SJCRH30 (cell line): ENCODE results near the gene MEIS3. TPM values are rescaled to one million over a fixed set of nuclear protein-coding genes. Genes with fewer than 3 reads are reported as not detected.
A peak's percentile ranks its signal among the peaks of the same experiment; 100 is the strongest.
"Not testable (repeated sequence)": the region's sequence is repeated elsewhere in the genome, so short reads cannot be mapped to it uniquely, and the experiment has no call there.

ENCODE experiments used
- DNase-seq, 2 experiments: peaks; one replicate each; pipeline ENCODE4 v3.0.0-alpha.2; 2015 to 2020
- H3K27ac ChIP-seq: fragments of 250-450 bp; sonication (Bioruptor Pico); 2 replicates; pipeline ENCODE4 v1.5.1; 2020; ENCODE audit warnings: mild to moderate bottlenecking, moderate library complexity
- H3K27me3 ChIP-seq: fragments of 250-450 bp; sonication (Bioruptor Pico); 2 replicates; pipeline ENCODE4 v1.5.1; 2020; ENCODE audit warnings: mild to moderate bottlenecking, moderate library complexity
- H3K36me3 ChIP-seq: fragments of 250-450 bp; sonication (Bioruptor Pico); 2 replicates; pipeline ENCODE4 v1.5.1; 2020; ENCODE audit warnings: mild to moderate bottlenecking, moderate library complexity
- H3K4me1 ChIP-seq: fragments of 250-450 bp; sonication (Bioruptor Pico); 2 replicates; pipeline ENCODE4 v1.5.1; 2020; ENCODE audit warnings: mild to moderate bottlenecking, moderate library complexity
- H3K4me3 ChIP-seq: fragments of 250-450 bp; sonication (Bioruptor Pico); 2 replicates; pipeline ENCODE4 v1.5.1; 2020; ENCODE audit warnings: mild to moderate bottlenecking, moderate library complexity
- H3K9me3 ChIP-seq: fragments of 250-450 bp; sonication (Bioruptor Pico); replicated peaks from 2 replicates; pipeline ENCODE4 v1.5.1; 2020; ENCODE audit warnings: mild to moderate bottlenecking, moderate library complexity
- total RNA-seq: library from RNA; depleted of rRNA; stranded (reverse); fragments of >200 nt; shearing (Covaris generic); gene quantifications from 2 replicates; pipeline ENCODE4 v1.2.3, GENCODE V29; 2014

The MEIS3 gene
- total RNA-seq, 1 experiment from 2014 or later, result 15.9 TPM

DNA sequence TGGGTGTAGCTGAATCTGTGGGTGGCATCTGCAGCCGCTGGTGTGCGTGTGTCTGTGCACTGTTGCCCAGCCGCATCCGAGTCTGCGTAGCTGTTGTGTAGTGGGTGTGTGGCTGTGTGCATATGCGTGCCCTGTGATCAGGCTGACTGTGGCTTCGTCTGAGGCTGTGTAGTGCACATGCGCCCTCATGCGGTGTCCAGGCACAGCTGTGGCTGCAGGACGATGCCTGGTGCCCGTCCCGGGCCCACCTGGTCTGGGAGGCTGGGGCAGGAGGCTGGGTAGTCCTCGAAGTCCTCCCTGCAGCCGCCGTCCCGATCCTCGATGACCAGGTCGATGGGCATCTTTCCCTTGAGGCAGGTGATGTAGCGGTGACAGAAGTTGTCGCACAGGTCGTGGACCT, 4.9 kb downstream of the MEIS3 start:
- H3K4me3 ChIP-seq, result no peak overlapping the region
- no peak overlapping the region for H3K27ac ChIP-seq
- no peak for DNase-seq
- H3K36me3 ChIP-seq, result no peaks in the 10 kb centered on the region
- H3K4me1 ChIP-seq, result 0 out of 2 replicates have a peak, but pooled peaks cover 2% of the 10 kb centered on the region
- H3K27me3 ChIP-seq, result no peaks in the 10 kb centered on the region
- H3K9me3 ChIP-seq, result no peaks in the 10 kb centered on the region

GRCh38 chr19:47413941-47414340, 5.4 kb downstream of the MEIS3 start:
- no peak for DNase-seq

GRCh38 chr19:47411696-47412095, 7.6 kb downstream of the MEIS3 start:
- not testable (repeated sequence) for H3K27ac ChIP-seq, DNase-seq, H3K4me1 ChIP-seq, H3K27me3 ChIP-seq, H3K36me3 ChIP-seq, H3K9me3 ChIP-seq, H3K4me3 ChIP-seq

More at GRCh38 chr19:47413941-47414340, 5.4 kb downstream of the MEIS3 start:
- Histone ChIP-seq H3K4me3 (no peak overlapping the region), H3K27ac (no peak overlapping the region), H3K9me3 (no peaks in the 10 kb centered on the region), H3K36me3 (no peaks in the 10 kb centered on the region), H3K27me3 (no peaks in the 10 kb centered on the region), H3K4me1 (0 out of 2 replicates have a peak, but pooled peaks cover 2% of the 10 kb centered on the region)

GRCh38 chr19:47411101-47411500, 8.2 kb downstream of the MEIS3 start:
- no peak overlapping the region for H3K4me3 ChIP-seq
- H3K27ac ChIP-seq, result no peak overlapping the region
- no peaks in the 10 kb centered on the region for H3K36me3 ChIP-seq
- H3K4me1 ChIP-seq, result no peaks in the 10 kb centered on the region
- no peak for DNase-seq
- no peaks in the 10 kb centered on the region for H3K9me3 ChIP-seq
- no peaks in the 10 kb centered on the region for H3K27me3 ChIP-seq

DNA sequence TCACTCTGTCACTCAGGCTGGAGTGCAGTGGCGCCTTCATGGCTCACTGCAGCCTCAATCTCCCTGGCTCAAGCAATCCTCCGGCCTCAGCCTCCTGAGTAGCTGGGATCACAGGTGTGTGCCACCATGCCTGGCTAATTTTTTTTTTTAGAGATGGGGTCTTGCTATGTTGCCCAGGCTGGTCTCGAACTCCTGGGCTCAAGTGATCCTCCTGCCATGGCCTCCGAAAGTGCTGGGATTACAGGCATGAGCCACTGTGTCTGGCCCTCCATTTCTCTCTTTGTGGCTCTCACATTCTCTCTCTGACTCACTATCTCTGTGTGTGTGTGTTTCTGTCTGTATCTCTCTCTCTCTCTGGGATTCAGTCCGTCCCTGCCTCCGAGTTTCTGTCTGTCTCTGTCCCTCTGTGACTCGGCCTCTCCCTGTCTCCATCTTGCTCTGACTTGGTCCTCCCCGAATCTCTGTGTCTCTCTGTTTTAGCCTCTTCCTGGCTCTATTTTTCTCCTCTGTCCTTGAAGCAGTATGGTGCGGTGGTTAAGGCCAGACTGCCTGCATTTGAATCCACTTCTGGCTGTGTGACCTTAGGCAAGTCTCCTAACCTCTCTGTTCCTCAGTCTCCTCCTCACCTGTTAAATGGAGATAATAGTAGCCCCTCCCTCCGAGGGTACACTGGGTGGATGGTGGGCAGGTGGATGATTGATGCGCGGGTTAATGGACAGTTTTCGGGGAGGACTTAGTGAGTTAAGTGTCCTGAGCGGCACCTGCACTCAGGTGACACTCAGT, 11.0 kb downstream of the MEIS3 start:
- Histone ChIP-seq H3K27me3 (no peaks in the 10 kb centered on the region), H3K36me3 (no peaks in the 10 kb centered on the region), H3K4me1 (no peaks in the 10 kb centered on the region), H3K9me3 (no peaks in the 10 kb centered on the region), H3K27ac (no peak overlapping the region), H3K4me3 (no peak overlapping the region)
- DNase-seq, result no peak

GRCh38 chr19:47407417-47407774, 11.9 kb downstream of the MEIS3 start:
- H3K4me1 ChIP-seq, result no peaks in the 10 kb centered on the region

DNA sequence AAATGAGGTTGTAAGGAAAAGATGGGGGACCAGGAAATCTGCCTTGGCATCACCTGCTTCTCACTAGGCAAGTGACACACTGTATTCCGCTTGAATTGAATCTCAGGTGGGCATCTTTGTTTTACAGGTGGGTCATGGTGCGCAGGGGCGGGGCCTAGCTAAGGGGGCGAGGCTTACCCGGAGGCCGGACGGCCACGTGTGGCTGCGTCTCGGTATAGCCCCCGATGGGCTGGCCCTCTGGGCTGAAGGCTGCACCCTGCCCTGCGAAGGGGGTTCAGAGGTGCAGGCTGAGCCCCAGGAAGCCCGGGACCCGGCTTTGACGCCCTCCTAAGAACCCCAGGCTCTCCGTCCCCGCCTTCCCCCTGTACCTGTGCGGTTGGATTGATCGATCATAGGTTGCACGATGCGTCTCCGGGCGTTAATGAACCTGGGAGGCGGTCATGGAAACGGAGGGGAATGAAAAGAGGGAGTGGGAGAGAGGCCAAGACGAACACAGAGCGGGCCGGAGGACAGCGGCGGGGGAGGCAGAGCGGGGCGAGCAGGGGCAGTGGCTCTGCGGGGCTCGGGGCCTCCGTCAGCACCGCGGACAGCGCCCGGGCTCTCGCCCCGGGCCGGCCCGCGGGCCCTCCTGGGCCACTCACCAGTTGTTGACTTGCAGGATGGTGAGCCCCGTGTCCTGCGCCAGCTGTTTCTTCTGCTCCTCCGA, 12.5 kb downstream of the MEIS3 start:
- H3K27me3 ChIP-seq, result no peaks in the 10 kb centered on the region
- DNase-seq, result peak; percentile 53 to 59
- no peaks in the 10 kb centered on the region for H3K4me1 ChIP-seq
- no peak overlapping the region for H3K4me3 ChIP-seq
- H3K36me3 ChIP-seq, result no peaks in the 10 kb centered on the region
- H3K9me3 ChIP-seq, result no peaks in the 10 kb centered on the region
- H3K27ac ChIP-seq, result no peak overlapping the region

More at GRCh38 chr19:47407417-47407774, 11.9 kb downstream of the MEIS3 start:
- no peak for DNase-seq
- no peak overlapping the region for H3K4me3 ChIP-seq
- H3K9me3 ChIP-seq, result no peaks in the 10 kb centered on the region
- no peak overlapping the region for H3K27ac ChIP-seq
- H3K27me3 ChIP-seq, result no peaks in the 10 kb centered on the region
- H3K36me3 ChIP-seq, result no peaks in the 10 kb centered on the region

- no peak overlapping the region for H3K27ac ChIP-seq
- DNase-seq, result no peak
- H3K4me3 ChIP-seq, result no peak overlapping the region
- no peaks in the 10 kb centered on the region for H3K9me3 ChIP-seq
- no peaks in the 10 kb centered on the region for H3K27me3 ChIP-seq
- no peaks in the 10 kb centered on the region for H3K36me3 ChIP-seq
- no peaks in the 10 kb centered on the region for H3K4me1 ChIP-seq
Measured at GRCh38 chr19:47405854-47406417, 13.4 kb downstream of the MEIS3 start.

- no peak for DNase-seq
- no peaks in the 10 kb centered on the region for H3K27me3 ChIP-seq
Measured at GRCh38 chr19:47405197-47405550, 14.2 kb downstream of the MEIS3 start.

DNA sequence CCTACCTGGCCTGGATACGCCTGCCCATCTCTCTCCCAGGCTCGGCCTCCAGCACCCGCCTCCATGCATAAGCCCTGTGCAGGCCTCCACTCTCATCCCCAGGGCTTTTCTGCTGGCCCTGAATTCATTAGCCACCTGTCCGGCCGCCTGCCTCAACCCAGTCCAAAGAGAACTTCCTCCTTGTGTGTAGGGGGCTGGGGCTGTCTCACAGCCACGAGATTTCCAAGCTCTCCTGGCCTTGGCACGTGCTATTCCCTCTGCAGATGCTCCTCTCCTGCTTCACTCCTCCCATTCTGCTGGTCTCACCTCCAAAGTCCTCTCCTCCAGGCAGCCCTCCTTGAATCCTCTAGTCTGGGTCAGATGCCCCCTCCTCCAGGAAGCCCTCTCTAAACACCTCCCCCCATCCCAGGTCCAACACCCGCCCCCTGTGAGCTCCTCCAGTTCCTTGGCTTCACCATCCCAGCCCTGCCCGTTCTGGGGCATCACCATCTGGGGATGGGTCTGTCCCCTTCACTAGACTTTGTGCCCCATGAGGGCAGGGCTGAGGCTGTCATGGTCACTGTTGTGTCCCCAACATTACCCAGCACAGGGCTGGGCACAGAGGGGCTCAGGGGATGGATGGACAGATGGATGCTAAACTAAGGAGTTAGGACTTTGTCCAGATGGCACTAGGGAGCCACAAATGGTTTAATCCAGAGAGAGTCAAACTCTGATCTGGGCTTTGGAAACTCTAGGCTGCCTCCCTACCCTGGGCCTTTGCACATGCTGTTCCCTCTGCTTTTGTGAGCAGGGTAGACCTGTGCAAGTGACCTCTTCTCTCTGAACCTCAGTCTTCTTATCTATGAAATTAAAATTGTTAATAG, 14.8 kb downstream of the MEIS3 start:
- H3K4me3 ChIP-seq, result no peak overlapping the region
- no peaks in the 10 kb centered on the region for H3K27me3 ChIP-seq

More at GRCh38 chr19:47405197-47405550, 14.2 kb downstream of the MEIS3 start:
- H3K9me3 ChIP-seq, result no peaks in the 10 kb centered on the region
- H3K4me1 ChIP-seq, result no peaks in the 10 kb centered on the region
- no peak overlapping the region for H3K27ac ChIP-seq
- no peak overlapping the region for H3K4me3 ChIP-seq
- no peaks in the 10 kb centered on the region for H3K36me3 ChIP-seq

GRCh38 chr19:47402504-47402903, 16.8 kb downstream of the MEIS3 start:
- DNase-seq, result no peak
- Histone ChIP-seq H3K27ac (no peak overlapping the region), H3K9me3 (no peaks in the 10 kb centered on the region), H3K27me3 (no peaks in the 10 kb centered on the region), H3K36me3 (no peaks in the 10 kb centered on the region), H3K4me1 (no peaks in the 10 kb centered on the region), H3K4me3 (no peak overlapping the region)

More for the DNA sequence above, 14.8 kb downstream of the MEIS3 start:
- H3K9me3 ChIP-seq, result no peaks in the 10 kb centered on the region
- no peaks in the 10 kb centered on the region for H3K36me3 ChIP-seq
- no peak overlapping the region for H3K27ac ChIP-seq
- H3K4me1 ChIP-seq, result no peaks in the 10 kb centered on the region
- DNase-seq, result no peak

DNA sequence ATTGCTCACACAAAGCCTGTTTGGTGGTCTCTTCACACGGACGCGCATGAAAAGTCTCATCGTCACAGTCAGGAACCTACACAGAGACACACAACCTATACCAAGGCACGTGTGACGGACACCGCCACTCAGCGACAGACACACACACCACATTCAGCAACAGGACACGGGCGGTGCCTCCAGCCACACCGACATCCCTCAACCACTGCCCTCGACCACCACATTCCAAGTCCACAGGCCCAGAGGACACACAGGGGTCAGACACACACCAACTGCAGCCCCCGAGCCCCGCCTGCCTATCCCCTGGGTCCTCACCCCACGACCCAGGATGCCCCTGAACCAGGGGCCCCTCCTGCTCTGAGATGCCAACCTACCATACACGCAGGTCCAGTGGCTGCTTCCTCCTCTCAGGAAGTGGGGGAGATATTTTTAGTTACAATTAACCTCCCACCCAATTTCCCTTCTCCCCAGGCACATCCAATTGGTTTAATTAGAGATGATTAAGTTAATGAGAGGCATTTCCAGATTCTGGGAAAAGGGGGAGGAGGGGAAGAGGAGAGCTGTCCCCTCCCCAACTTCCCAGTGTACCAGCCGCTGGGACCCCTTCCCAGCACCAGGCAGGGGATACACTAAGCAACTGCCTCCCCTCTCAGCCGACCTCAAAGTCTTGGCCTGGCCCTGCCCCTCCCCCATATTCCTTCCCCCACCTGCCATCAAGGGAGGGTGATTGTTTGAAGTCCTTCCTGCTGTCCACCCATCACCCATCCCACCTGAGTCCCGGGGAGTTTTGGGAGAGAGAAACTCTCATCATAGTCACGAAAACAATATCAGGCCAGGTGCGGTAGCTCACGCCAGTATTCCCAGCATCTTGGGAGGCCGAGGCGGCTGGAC, 20.4 kb downstream of the MEIS3 start:
- 0 out of 2 replicates have a peak, but pooled peaks cover 3% of the 10 kb centered on the region for H3K27me3 ChIP-seq
- H3K4me1 ChIP-seq, result no peaks in the 10 kb centered on the region
- no peaks in the 10 kb centered on the region for H3K36me3 ChIP-seq

GRCh38 chr19:47391510-47392223, 27.7 kb downstream of the MEIS3 start:
- Histone ChIP-seq H3K4me1 (no peaks in the 10 kb centered on the region), H3K9me3 (no peaks in the 10 kb centered on the region), H3K4me3 (no peak overlapping the region), H3K27ac (no peak overlapping the region), H3K27me3 (0 out of 2 replicates have a peak, but pooled peaks cover 6% of the 10 kb centered on the region), H3K36me3 (no peaks in the 10 kb centered on the region)
- peak; percentile 72 to 87 for DNase-seq

More for the DNA sequence above, 20.4 kb downstream of the MEIS3 start:
- Histone ChIP-seq H3K9me3 (no peaks in the 10 kb centered on the region), H3K27ac (no peak overlapping the region), H3K4me3 (no peak overlapping the region)
- DNase-seq, result no peak
